GM23338 (cell line): ENCODE data around the gene PRPF40B. TPM values are rescaled to one million over a fixed set of nuclear protein-coding genes. Genes with fewer than 3 reads are reported as not detected.
A peak's percentile ranks its signal among the peaks of the same experiment; 100 is the strongest.

Experiments used
- ATAC-seq: fragments of 200-7000 bp; cut with Tn5 transposase; 3 replicates; pipeline ENCODE4 v1.9.1; 2020
- DNase-seq: peaks from one replicate; pipeline ENCODE4 v3.0.0-alpha.2; 2015; ENCODE audit warnings: low spot score
- H2AFZ ChIP-seq: fragments of 200-600 bp; sonication (generic); 2 replicates; pipeline ENCODE4 v1.8.0; 2016; ENCODE audit warnings: antibody characterized with exemption, mild to moderate bottlenecking, moderate library complexity
- H3F3A ChIP-seq: fragments of 200-600 bp; sonication (generic); replicated peaks from 2 replicates; pipeline ENCODE4 v1.8.0; 2017; ENCODE audit warnings: antibody characterized with exemption, mixed run types, low read depth
- H3K27ac ChIP-seq: fragments of 200-600 bp; sonication (generic); 2 replicates; pipeline ENCODE4 v1.6.1; 2016; ENCODE audit warnings: low read depth
- H3K27me3 ChIP-seq: fragments of 200-600 bp; sonication (generic); 2 replicates; pipeline ENCODE4 v1.8.0; 2016; ENCODE audit warnings: mild to moderate bottlenecking, mixed run types, moderate library complexity; ENCODE audit not compliant: insufficient read depth
- H3K36me3 ChIP-seq: fragments of 200-600 bp; sonication (generic); 2 replicates; pipeline ENCODE4 v1.8.0; 2016; ENCODE audit warnings: mild to moderate bottlenecking; ENCODE audit not compliant: insufficient read depth
- H3K4me1 ChIP-seq: fragments of 200-600 bp; sonication (generic); 2 replicates; pipeline ENCODE4 v1.8.0; 2016; ENCODE audit warnings: mild to moderate bottlenecking, moderate library complexity; ENCODE audit not compliant: insufficient read depth
- H3K4me2 ChIP-seq: fragments of 200-600 bp; sonication (generic); 2 replicates; pipeline ENCODE4 v1.7.1; 2017; ENCODE audit warnings: mixed run types
- H3K4me3 ChIP-seq: fragments of 200-600 bp; sonication (generic); 2 replicates; pipeline ENCODE4 v1.6.1; 2016; ENCODE audit warnings: mixed run types
- H3K79me2 ChIP-seq: fragments of 200-600 bp; sonication (generic); replicated peaks from 2 replicates; pipeline ENCODE4 v1.8.0; 2017; ENCODE audit warnings: mild to moderate bottlenecking; ENCODE audit not compliant: insufficient read depth
- H3K9me2 ChIP-seq: fragments of 200-600 bp; sonication (generic); 2 replicates; pipeline ENCODE4 v1.8.0; 2017; ENCODE audit not compliant: insufficient read depth
- H4K20me1 ChIP-seq: fragments of 200-600 bp; sonication (generic); replicated peaks from 2 replicates; pipeline ENCODE4 v1.8.0; 2017; ENCODE audit warnings: mild to moderate bottlenecking; ENCODE audit not compliant: insufficient read depth
- H3K27ac Mint-ChIP-seq: 2 replicates; pipeline ENCODE4 v1.8.0; 2020; ENCODE audit warnings: inconsistent platforms, mild to moderate bottlenecking, moderate library complexity, mixed read lengths
- H3K27me3 Mint-ChIP-seq: 3 replicates; pipeline ENCODE4 v1.8.0; 2022; ENCODE audit warnings: low read depth, mild to moderate bottlenecking, moderate library complexity, mixed read lengths, inconsistent platforms; ENCODE audit not compliant: insufficient read depth, poor library complexity
- H3K36me3 Mint-ChIP-seq: 3 replicates; pipeline ENCODE4 v1.8.0; 2021; ENCODE audit warnings: low read depth, mild to moderate bottlenecking, inconsistent platforms, moderate library complexity, mixed read lengths
- H3K4me1 Mint-ChIP-seq: 3 replicates; pipeline ENCODE4 v1.8.0; 2020; ENCODE audit warnings: mild to moderate bottlenecking, inconsistent platforms, mixed read lengths
- H3K4me3 Mint-ChIP-seq: 3 replicates; pipeline ENCODE4 v1.8.0; 2021; ENCODE audit warnings: moderate library complexity, mild to moderate bottlenecking, inconsistent platforms, mixed read lengths
- H3K9me3 Mint-ChIP-seq: 3 replicates; pipeline ENCODE4 v1.8.0; 2020; ENCODE audit warnings: moderate library complexity, mild to moderate bottlenecking, inconsistent platforms, mixed read lengths
- CREB1 ChIP-seq: fragments of 250-450 bp; sonication (Bioruptor Pico); IDR thresholded peaks from 2 replicates; pipeline ENCODE4 v1.5.0; 2020; ENCODE audit warnings: low read depth, mild to moderate bottlenecking, moderate library complexity
- EZH2 ChIP-seq: fragments of 200-600 bp; sonication (generic); IDR thresholded peaks from one replicate; pipeline ENCODE4 v1.8.0; 2017; ENCODE audit warnings: antibody characterized with exemption, mild to moderate bottlenecking, low read depth; ENCODE audit not compliant: unreplicated experiment
- EZH2phosphoT487 ChIP-seq: fragments of 200-600 bp; sonication (generic); IDR thresholded peaks from one replicate; pipeline ENCODE4 v1.8.1; 2018; ENCODE audit warnings: antibody characterized with exemption; ENCODE audit not compliant: unreplicated experiment
- JUNB ChIP-seq: IDR thresholded peaks from one replicate; pipeline ENCODE4 v1.6.1; 2016; ENCODE audit warnings: antibody characterized with exemption; ENCODE audit not compliant: unreplicated experiment
- NANOG ChIP-seq: IDR thresholded peaks from 2 replicates; pipeline ENCODE4 v1.6.1; 2016; ENCODE audit warnings: antibody characterized with exemption, borderline replicate concordance
- POLR2AphosphoS5 ChIP-seq: IDR thresholded peaks from 2 replicates; pipeline ENCODE4 v1.6.1; 2016; ENCODE audit warnings: antibody characterized with exemption, low read depth
- STAT1 ChIP-seq: IDR thresholded peaks from one replicate; pipeline ENCODE4 v1.6.1; 2016; ENCODE audit warnings: antibody characterized with exemption; ENCODE audit not compliant: unreplicated experiment
- ZNF114 ChIP-seq: fragments of 250-450 bp; sonication (Bioruptor Pico); IDR thresholded peaks from 2 replicates; pipeline ENCODE4 v1.5.0; 2020; ENCODE audit warnings: mild to moderate bottlenecking, moderate library complexity
- ZNF331 ChIP-seq: fragments of 250-450 bp; sonication (Bioruptor Pico); IDR thresholded peaks from 2 replicates; pipeline ENCODE4 v1.5.0; 2020; ENCODE audit warnings: low read depth, mild to moderate bottlenecking, moderate library complexity
- polyA plus RNA-seq: library from polyadenylated mRNA; unstranded; fragments of >200 nt; fragmentation: Nextera tagmentation; extraction: Ambion mirVana; gene quantifications from 2 replicates; pipeline ENCODE4 v1.2.1, GENCODE V29; 2016
- total RNA-seq: library from RNA; depleted of rRNA; stranded (reverse); fragments of >200 nt; shearing (Covaris generic); gene quantifications from 2 replicates; pipeline ENCODE4 v1.2.3, GENCODE V29; 2014
- TF ChIP-seq, protein P1 (sequence below): fragments of 250-450 bp; sonication (Bioruptor Pico); IDR thresholded peaks from 2 replicates; pipeline ENCODE4 v1.5.0; 2020; ENCODE audit warnings: mild to moderate bottlenecking, moderate library complexity
- TF ChIP-seq, protein P2 (sequence below): IDR thresholded peaks from one replicate; pipeline ENCODE4 v1.6.1; 2018; ENCODE audit warnings: antibody characterized with exemption; ENCODE audit not compliant: unreplicated experiment
- TF ChIP-seq, protein P3 (sequence below): IDR thresholded peaks from 2 replicates; pipeline ENCODE4 v1.6.1; 2016; ENCODE audit warnings: antibody characterized with exemption
- TF ChIP-seq, protein P4 (sequence below), 2 experiments: fragments of 200-600 bp in 1 of 2; sonication (generic) in 1 of 2; conservative IDR thresholded peaks; 2 replicates each; pipeline versions ENCODE4 v1.5.1 to v1.6.1; 2016 to 2017; ENCODE audit warnings: antibody characterized with exemption in 2 of 2, low read depth in 2 of 2, mild to moderate bottlenecking in 2 of 2, moderate library complexity in 1 of 2

The PRPF40B gene
- total and polyA plus RNA-seq, 2 experiments from 2014 or later = 17.9 to 19.0 TPM

DNA sequence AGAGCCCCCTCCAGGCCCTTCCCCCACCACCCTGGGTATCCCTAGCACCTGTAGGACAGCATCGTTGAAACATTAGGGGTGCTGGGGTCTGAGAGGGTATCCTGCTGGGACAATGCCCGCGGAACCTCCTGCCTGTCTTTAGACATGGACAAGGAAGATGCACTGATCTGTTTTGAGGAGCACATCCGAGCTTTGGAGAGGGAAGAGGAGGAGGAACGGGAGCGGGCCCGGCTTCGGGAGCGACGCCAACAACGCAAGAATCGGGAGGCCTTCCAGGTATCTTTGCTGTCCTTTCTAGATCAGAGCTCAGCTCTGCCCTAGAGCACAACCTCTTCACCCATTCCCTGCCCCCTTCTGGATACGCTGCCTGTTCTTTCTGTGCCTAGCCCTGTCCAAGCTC lies 13.2 kb downstream of the PRPF40B start:
- no peak overlapping the region for H3K4me3 Mint-ChIP-seq
- H3K27me3 Mint-ChIP-seq = peaks cover 6% of the 10 kb centered on the region
- Histone ChIP-seq H3K27me3 (no peaks in the 10 kb centered on the region), H3K4me1 (peaks cover 19% of the 10 kb centered on the region), H3K9me2 (no peaks in the 10 kb centered on the region), H3F3A (0 out of 2 replicates have a peak, but pooled peaks cover 2% of the 10 kb centered on the region), H3K36me3 (0 out of 2 replicates have a peak, but pooled peaks cover 9% of the 10 kb centered on the region), H3K4me2 (peak overlapping the region; percentile 52; the same call in 1 of the 2 replicates), H3K79me2 (no peaks in the 10 kb centered on the region), H3K27ac (peak overlapping the region; percentile 50; the same call in 1 of the 2 replicates), H3K4me3 (no peak overlapping the region), H2AFZ (no peak overlapping the region), H4K20me1 (peaks cover 3% of the 10 kb centered on the region; the same call in 1 of the 2 replicates)
- peak overlapping the region; percentile 93 for H3K27ac Mint-ChIP-seq
- no peaks in the 10 kb centered on the region for H3K9me3 Mint-ChIP-seq
- H3K4me1 Mint-ChIP-seq = peaks cover 38% of the 10 kb centered on the region
- DNase-seq (no peak), ATAC-seq (no peak)
- TF ChIP-seq EZH2 (no peak), JUNB (no peak), STAT1 (no peak), EZH2phosphoT487 (no peak), POLR2AphosphoS5 (no peak), CREB1 (CRISPR knock-in tag) (no peak), ZNF331 (CRISPR knock-in tag) (no peak), ZNF114 (CRISPR knock-in tag) (no peak), NANOG (no peak)
- TF ChIP-seq, protein P1, sequence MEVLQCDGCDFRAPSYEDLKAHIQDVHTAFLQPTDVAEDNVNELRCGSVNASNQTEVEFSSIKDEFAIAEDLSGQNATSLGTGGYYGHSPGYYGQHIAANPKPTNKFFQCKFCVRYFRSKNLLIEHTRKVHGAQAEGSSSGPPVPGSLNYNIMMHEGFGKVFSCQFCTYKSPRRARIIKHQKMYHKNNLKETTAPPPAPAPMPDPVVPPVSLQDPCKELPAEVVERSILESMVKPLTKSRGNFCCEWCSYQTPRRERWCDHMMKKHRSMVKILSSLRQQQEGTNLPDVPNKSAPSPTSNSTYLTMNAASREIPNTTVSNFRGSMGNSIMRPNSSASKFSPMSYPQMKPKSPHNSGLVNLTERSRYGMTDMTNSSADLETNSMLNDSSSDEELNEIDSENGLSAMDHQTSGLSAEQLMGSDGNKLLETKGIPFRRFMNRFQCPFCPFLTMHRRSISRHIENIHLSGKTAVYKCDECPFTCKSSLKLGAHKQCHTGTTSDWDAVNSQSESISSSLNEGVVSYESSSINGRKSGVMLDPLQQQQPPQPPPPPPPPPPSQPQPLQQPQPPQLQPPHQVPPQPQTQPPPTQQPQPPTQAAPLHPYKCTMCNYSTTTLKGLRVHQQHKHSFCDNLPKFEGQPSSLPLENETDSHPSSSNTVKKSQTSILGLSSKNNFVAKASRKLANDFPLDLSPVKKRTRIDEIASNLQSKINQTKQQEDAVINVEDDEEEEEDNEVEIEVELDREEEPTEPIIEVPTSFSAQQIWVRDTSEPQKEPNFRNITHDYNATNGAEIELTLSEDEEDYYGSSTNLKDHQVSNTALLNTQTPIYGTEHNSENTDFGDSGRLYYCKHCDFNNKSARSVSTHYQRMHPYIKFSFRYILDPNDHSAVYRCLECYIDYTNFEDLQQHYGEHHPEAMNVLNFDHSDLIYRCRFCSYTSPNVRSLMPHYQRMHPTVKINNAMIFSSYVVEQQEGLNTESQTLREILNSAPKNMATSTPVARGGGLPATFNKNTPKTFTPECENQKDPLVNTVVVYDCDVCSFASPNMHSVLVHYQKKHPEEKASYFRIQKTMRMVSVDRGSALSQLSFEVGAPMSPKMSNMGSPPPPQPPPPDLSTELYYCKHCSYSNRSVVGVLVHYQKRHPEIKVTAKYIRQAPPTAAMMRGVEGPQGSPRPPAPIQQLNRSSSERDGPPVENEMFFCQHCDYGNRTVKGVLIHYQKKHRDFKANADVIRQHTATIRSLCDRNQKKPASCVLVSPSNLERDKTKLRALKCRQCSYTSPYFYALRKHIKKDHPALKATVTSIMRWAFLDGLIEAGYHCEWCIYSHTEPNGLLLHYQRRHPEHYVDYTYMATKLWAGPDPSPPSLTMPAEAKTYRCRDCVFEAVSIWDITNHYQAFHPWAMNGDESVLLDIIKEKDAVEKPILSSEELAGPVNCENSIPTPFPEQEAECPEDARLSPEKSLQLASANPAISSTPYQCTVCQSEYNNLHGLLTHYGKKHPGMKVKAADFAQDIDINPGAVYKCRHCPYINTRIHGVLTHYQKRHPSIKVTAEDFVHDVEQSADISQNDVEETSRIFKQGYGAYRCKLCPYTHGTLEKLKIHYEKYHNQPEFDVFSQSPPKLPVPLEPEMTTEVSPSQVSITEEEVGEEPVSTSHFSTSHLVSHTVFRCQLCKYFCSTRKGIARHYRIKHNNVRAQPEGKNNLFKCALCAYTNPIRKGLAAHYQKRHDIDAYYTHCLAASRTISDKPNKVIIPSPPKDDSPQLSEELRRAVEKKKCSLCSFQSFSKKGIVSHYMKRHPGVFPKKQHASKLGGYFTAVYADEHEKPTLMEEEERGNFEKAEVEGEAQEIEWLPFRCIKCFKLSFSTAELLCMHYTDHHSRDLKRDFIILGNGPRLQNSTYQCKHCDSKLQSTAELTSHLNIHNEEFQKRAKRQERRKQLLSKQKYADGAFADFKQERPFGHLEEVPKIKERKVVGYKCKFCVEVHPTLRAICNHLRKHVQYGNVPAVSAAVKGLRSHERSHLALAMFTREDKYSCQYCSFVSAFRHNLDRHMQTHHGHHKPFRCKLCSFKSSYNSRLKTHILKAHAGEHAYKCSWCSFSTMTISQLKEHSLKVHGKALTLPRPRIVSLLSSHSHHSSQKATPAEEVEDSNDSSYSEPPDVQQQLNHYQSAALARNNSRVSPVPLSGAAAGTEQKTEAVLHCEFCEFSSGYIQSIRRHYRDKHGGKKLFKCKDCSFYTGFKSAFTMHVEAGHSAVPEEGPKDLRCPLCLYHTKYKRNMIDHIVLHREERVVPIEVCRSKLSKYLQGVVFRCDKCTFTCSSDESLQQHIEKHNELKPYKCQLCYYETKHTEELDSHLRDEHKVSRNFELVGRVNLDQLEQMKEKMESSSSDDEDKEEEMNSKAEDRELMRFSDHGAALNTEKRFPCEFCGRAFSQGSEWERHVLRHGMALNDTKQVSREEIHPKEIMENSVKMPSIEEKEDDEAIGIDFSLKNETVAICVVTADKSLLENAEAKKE = no peak
- TF ChIP-seq, protein P2, sequence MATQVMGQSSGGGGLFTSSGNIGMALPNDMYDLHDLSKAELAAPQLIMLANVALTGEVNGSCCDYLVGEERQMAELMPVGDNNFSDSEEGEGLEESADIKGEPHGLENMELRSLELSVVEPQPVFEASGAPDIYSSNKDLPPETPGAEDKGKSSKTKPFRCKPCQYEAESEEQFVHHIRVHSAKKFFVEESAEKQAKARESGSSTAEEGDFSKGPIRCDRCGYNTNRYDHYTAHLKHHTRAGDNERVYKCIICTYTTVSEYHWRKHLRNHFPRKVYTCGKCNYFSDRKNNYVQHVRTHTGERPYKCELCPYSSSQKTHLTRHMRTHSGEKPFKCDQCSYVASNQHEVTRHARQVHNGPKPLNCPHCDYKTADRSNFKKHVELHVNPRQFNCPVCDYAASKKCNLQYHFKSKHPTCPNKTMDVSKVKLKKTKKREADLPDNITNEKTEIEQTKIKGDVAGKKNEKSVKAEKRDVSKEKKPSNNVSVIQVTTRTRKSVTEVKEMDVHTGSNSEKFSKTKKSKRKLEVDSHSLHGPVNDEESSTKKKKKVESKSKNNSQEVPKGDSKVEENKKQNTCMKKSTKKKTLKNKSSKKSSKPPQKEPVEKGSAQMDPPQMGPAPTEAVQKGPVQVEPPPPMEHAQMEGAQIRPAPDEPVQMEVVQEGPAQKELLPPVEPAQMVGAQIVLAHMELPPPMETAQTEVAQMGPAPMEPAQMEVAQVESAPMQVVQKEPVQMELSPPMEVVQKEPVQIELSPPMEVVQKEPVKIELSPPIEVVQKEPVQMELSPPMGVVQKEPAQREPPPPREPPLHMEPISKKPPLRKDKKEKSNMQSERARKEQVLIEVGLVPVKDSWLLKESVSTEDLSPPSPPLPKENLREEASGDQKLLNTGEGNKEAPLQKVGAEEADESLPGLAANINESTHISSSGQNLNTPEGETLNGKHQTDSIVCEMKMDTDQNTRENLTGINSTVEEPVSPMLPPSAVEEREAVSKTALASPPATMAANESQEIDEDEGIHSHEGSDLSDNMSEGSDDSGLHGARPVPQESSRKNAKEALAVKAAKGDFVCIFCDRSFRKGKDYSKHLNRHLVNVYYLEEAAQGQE = no peak
- TF ChIP-seq, protein P3, sequence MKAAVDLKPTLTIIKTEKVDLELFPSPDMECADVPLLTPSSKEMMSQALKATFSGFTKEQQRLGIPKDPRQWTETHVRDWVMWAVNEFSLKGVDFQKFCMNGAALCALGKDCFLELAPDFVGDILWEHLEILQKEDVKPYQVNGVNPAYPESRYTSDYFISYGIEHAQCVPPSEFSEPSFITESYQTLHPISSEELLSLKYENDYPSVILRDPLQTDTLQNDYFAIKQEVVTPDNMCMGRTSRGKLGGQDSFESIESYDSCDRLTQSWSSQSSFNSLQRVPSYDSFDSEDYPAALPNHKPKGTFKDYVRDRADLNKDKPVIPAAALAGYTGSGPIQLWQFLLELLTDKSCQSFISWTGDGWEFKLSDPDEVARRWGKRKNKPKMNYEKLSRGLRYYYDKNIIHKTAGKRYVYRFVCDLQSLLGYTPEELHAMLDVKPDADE = no peak
- TF ChIP-seq, protein P4, sequence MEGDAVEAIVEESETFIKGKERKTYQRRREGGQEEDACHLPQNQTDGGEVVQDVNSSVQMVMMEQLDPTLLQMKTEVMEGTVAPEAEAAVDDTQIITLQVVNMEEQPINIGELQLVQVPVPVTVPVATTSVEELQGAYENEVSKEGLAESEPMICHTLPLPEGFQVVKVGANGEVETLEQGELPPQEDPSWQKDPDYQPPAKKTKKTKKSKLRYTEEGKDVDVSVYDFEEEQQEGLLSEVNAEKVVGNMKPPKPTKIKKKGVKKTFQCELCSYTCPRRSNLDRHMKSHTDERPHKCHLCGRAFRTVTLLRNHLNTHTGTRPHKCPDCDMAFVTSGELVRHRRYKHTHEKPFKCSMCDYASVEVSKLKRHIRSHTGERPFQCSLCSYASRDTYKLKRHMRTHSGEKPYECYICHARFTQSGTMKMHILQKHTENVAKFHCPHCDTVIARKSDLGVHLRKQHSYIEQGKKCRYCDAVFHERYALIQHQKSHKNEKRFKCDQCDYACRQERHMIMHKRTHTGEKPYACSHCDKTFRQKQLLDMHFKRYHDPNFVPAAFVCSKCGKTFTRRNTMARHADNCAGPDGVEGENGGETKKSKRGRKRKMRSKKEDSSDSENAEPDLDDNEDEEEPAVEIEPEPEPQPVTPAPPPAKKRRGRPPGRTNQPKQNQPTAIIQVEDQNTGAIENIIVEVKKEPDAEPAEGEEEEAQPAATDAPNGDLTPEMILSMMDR (conservative IDR thresholded peaks at IDR 0.05; ENCODE audit: low read depth in 2 of 2) = no peak
- H3K36me3 Mint-ChIP-seq = peaks cover 24% of the 10 kb centered on the region
